Astrocyte of the cerebellum (primary cell): ENCODE measurements around the gene MRPS35.

Experiments
- DNase-seq: peaks from one replicate; pipeline ENCODE4 v3.0.0-alpha.2; 2011; ENCODE audit warnings: low read depth
- H3K4me3 ChIP-seq: 2 replicates; pipeline ENCODE4 v1.5.1; 2011; ENCODE audit warnings: mild to moderate bottlenecking, low read depth, low read length, moderate library complexity
- CTCF ChIP-seq: IDR thresholded peaks from 2 replicates; pipeline ENCODE4 v1.5.1; 2012; ENCODE audit warnings: low read length, low read depth, moderate library complexity, mild to moderate bottlenecking; ENCODE audit errors: missing control alignments
- in situ Hi-C: cut with HindIII; loops from 2 replicates; pipeline ENCODE4 v1.10.0; 2017; ENCODE audit warnings: low sequenced_read_pairs

Gene MRPS35

GRCh38 chr12:27769142-27769673, 58.6 kb downstream of the MRPS35 start:
- H3K4me3 ChIP-seq: no peak overlapping the region
- no peak for TF ChIP-seq CTCF
- DNase-seq: no peak
- in situ Hi-C loops: no loop called here

- H3K4me3 ChIP-seq: no peak overlapping the region
- TF ChIP-seq CTCF: no peak
- DNase-seq: no peak
- in situ Hi-C loops: no loop called here
Observed at GRCh38 chr12:27771481-27772327, 61.1 kb downstream of the MRPS35 start.

- TF ChIP-seq CTCF: no peak
- no peak overlapping the region for H3K4me3 ChIP-seq
- no peak for DNase-seq
- in situ Hi-C loops: no loop called here
Observed at GRCh38 chr12:27772328-27773049, 61.9 kb downstream of the MRPS35 start.

- no peak overlapping the region for H3K4me3 ChIP-seq
- no peak for DNase-seq
- no peak for TF ChIP-seq CTCF
- in situ Hi-C loops: no loop called here
Observed at GRCh38 chr12:27777141-27777540, 66.5 kb downstream of the MRPS35 start.

- in situ Hi-C loops: no loop called here
- no peak overlapping the region for H3K4me3 ChIP-seq
- TF ChIP-seq CTCF: no peak
- no peak for DNase-seq
Observed at GRCh38 chr12:27778206-27778605, 67.6 kb downstream of the MRPS35 start.

GRCh38 chr12:27779416-27779919, 68.8 kb downstream of the MRPS35 start:
- in situ Hi-C loops: no loop called here
- DNase-seq: no peak
- TF ChIP-seq CTCF: no peak

More at GRCh38 chr12:27779416-27779919, 68.8 kb downstream of the MRPS35 start:
- peak overlapping the region; percentile 68 for H3K4me3 ChIP-seq
